Gastroesophageal sphincter (tissue), 3 donors: ENCODE measurements around the gene CCDC60.

Experiments
- CTCF ChIP-seq, 4 experiments: fragments of 200-600 bp in 2 of 4; fragments of 450-650 bp in 2 of 4; sonication (generic) in 1 of 4; IDR thresholded peaks; one replicate each; pipeline ENCODE4 v1.5.1; 2017 to 2019; ENCODE audit warnings: antibody characterized with exemption in 4 of 4, mild to moderate bottlenecking in 2 of 4, moderate library complexity in 2 of 4
- EP300 ChIP-seq: sonication (generic); formaldehyde crosslinking; IDR thresholded peaks from one replicate; pipeline ENCODE4 v1.6.1; 2017; ENCODE audit warnings: antibody characterized with exemption, mild to moderate bottlenecking
- POLR2AphosphoS5 ChIP-seq: sonication (generic); formaldehyde crosslinking; IDR thresholded peaks from one replicate; pipeline ENCODE4 v1.6.1; 2017; ENCODE audit warnings: antibody characterized with exemption

GRCh38 chr12:119325813-119326212 lies 8.7 kb upstream of the CCDC60 start:
- TF ChIP-seq POLR2AphosphoS5 = no peak
- no peak for TF ChIP-seq CTCF (IDR thresholded peaks at IDR 0.05)
- TF ChIP-seq EP300 = no peak
